Fibroblast of lung (primary cell): ENCODE measurements around the gene ZNF2. TPM values are rescaled to one million over a fixed set of nuclear protein-coding genes. Genes with fewer than 3 reads are reported as not detected.

Experiments used
- DNase-seq, 2 donors: peaks; one replicate each; pipeline versions ENCODE4 v3.0.0 to v3.0.0-alpha.2; 2010; ENCODE audit warnings: low read depth in 2 of 2
- H2AFZ ChIP-seq: 2 replicates; pipeline ENCODE4 v1.5.1; 2012; ENCODE audit warnings: low read length, control low read depth, inconsistent platforms
- H3K27ac ChIP-seq: 2 replicates; pipeline ENCODE4 v1.5.1; 2011; ENCODE audit warnings: low read length, control low read depth; ENCODE audit not compliant: insufficient read depth
- H3K27me3 ChIP-seq: 2 replicates; pipeline ENCODE4 v1.5.1; 2011; ENCODE audit warnings: mild to moderate bottlenecking, low read length; ENCODE audit not compliant: control insufficient read depth, insufficient read depth
- H3K36me3 ChIP-seq: 2 replicates; pipeline ENCODE4 v1.5.1; 2011; ENCODE audit warnings: low read length; ENCODE audit not compliant: control insufficient read depth, insufficient read depth
- H3K4me1 ChIP-seq: 2 replicates; pipeline ENCODE4 v1.5.1; 2011; ENCODE audit warnings: low read length; ENCODE audit not compliant: control insufficient read depth, insufficient read depth; ENCODE audit errors: extremely low read depth
- H3K4me2 ChIP-seq: 2 replicates; pipeline ENCODE4 v1.5.1; 2011; ENCODE audit warnings: low read length, control low read depth; ENCODE audit not compliant: insufficient read depth; ENCODE audit errors: extremely low read depth
- H3K4me3 ChIP-seq, 4 experiments: fragments of 200-600 bp in 1 of 4; sonication (generic) in 1 of 4; replicated peaks in 1 of 4; 2 replicates each; pipeline ENCODE4 v1.5.1; 2011 to 2016; ENCODE audit warnings: low read length in 4 of 4, low read depth in 3 of 4, mild to moderate bottlenecking in 3 of 4, control low read depth in 2 of 4, inconsistent platforms in 1 of 4, mixed read lengths in 1 of 4; ENCODE audit not compliant: insufficient read depth in 1 of 4; ENCODE audit errors: control extremely low read depth in 1 of 4
- H3K79me2 ChIP-seq: 2 replicates; pipeline ENCODE4 v1.5.1; 2012; ENCODE audit warnings: mild to moderate bottlenecking, low read length, inconsistent platforms; ENCODE audit not compliant: control insufficient read depth, insufficient read depth
- H3K9ac ChIP-seq: 2 replicates; pipeline ENCODE4 v1.5.1; 2011; ENCODE audit warnings: mild to moderate bottlenecking, low read length, control low read depth; ENCODE audit not compliant: insufficient read depth
- H3K9me3 ChIP-seq: 2 replicates; pipeline ENCODE4 v1.5.1; 2012; ENCODE audit warnings: low read depth, low read length; ENCODE audit not compliant: control insufficient read depth, insufficient read depth
- H4K20me1 ChIP-seq: 2 replicates; pipeline ENCODE4 v1.5.1; 2011; ENCODE audit warnings: low read length; ENCODE audit not compliant: control insufficient read depth, insufficient read depth; ENCODE audit errors: extremely low read depth
- EZH2 ChIP-seq: IDR thresholded peaks from 2 replicates; pipeline ENCODE4 v1.5.1; 2012; ENCODE audit warnings: low read length, control low read depth, mild to moderate bottlenecking; ENCODE audit errors: missing control alignments
- polyA plus RNA-seq, 2 donors: library from polyadenylated mRNA; depleted of rRNA in 1 of 2; stranded (reverse) in 1 of 2; unstranded in 1 of 2; fragments of >200 nt; gene quantifications; 2 replicates each; pipeline ENCODE4 v1.2.1, GENCODE V29; 2011 to 2012; ENCODE audit warnings: missing spikeins in 1 of 2
- total RNA-seq: library from RNA; depleted of rRNA; stranded (reverse); fragments of >200 nt; gene quantifications from 2 replicates; pipeline ENCODE4 v1.2.1, GENCODE V29; 2014
- TF ChIP-seq, protein P1 (sequence below), 2 donors: IDR thresholded peaks in 1 of 2; conservative IDR thresholded peaks in 1 of 2; 1 replicate in 1 of 2; 2 replicates in 1 of 2; pipeline ENCODE4 v1.5.1; 2011 to 2012; ENCODE audit warnings: low read length in 2 of 2, control low read depth in 1 of 2, inconsistent platforms in 1 of 2, low read depth in 1 of 2, mild to moderate bottlenecking in 1 of 2

The ZNF2 gene
- total and polyA plus RNA-seq, 2 donors (not counting 1 experiment from before 2014, with no cell fraction given) = 5.0 to 11.7 TPM

- peak; percentile 8 to 10 for DNase-seq
- H3K9me3 ChIP-seq = peaks cover 16% of the 10 kb centered on the region
Observed at GRCh38 chr2:95149397-95149984, 16.1 kb upstream of the ZNF2 start.

DNA sequence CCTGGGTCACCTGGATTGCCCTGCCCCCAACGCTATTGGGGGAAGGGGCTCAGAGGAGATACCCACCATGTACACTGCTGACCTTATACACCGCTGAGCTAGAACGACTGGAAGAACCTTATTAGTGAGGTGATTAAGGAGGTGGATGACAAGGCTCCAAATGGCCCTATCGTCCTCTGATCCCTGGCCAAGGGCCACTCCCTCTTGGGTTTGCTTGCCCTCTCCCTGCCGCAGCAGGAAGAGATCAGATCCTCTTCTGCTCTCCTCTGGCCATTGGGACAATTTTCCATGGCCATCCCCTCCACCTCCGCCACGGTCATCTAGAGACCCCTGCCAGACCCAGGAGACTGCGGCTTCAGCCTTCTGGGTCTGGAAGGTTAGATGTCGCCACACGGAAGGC is 7.2 kb upstream of the ZNF2 start:
- no peaks in the 10 kb centered on the region for H3K4me1 ChIP-seq
- peak overlapping the region; percentile 77 for H3K4me2 ChIP-seq
- peak overlapping the region; percentile 58 to 81 (median 68) for H3K4me3 ChIP-seq
- no peaks in the 10 kb centered on the region for H3K9me3 ChIP-seq
- no peak overlapping the region for H3K27ac ChIP-seq
- H3K27me3 ChIP-seq = no peaks in the 10 kb centered on the region
- peaks cover 2% of the 10 kb centered on the region for H4K20me1 ChIP-seq
- TF ChIP-seq, protein P1, sequence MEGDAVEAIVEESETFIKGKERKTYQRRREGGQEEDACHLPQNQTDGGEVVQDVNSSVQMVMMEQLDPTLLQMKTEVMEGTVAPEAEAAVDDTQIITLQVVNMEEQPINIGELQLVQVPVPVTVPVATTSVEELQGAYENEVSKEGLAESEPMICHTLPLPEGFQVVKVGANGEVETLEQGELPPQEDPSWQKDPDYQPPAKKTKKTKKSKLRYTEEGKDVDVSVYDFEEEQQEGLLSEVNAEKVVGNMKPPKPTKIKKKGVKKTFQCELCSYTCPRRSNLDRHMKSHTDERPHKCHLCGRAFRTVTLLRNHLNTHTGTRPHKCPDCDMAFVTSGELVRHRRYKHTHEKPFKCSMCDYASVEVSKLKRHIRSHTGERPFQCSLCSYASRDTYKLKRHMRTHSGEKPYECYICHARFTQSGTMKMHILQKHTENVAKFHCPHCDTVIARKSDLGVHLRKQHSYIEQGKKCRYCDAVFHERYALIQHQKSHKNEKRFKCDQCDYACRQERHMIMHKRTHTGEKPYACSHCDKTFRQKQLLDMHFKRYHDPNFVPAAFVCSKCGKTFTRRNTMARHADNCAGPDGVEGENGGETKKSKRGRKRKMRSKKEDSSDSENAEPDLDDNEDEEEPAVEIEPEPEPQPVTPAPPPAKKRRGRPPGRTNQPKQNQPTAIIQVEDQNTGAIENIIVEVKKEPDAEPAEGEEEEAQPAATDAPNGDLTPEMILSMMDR (conservative IDR thresholded peaks at IDR 0.05 in 1 of 2, IDR thresholded peaks at IDR 0.05 in 1 of 2; ENCODE audit: low read depth in 1 of 2, low read length in 2 of 2) = no peak
- TF ChIP-seq EZH2 = no peak
- H3K9ac ChIP-seq = no peak overlapping the region
- peaks cover 10% of the 10 kb centered on the region for H3K36me3 ChIP-seq
- no peaks in the 10 kb centered on the region for H3K79me2 ChIP-seq
- H2AFZ ChIP-seq = no peak overlapping the region
- DNase-seq = no peak

More at GRCh38 chr2:95149397-95149984, 16.1 kb upstream of the ZNF2 start:
- peaks cover 10% of the 10 kb centered on the region for H3K36me3 ChIP-seq
- TF ChIP-seq EZH2 = no peak
- TF ChIP-seq, protein P1 (conservative IDR thresholded peaks at IDR 0.05 in 1 of 2, IDR thresholded peaks at IDR 0.05 in 1 of 2; ENCODE audit: low read depth in 1 of 2, low read length in 2 of 2) = no peak
- H3K27me3 ChIP-seq = no peaks in the 10 kb centered on the region
- no peak overlapping the region for H3K4me2 ChIP-seq
- no peak overlapping the region for H3K4me3 ChIP-seq
- no peaks in the 10 kb centered on the region for H3K4me1 ChIP-seq
- H4K20me1 ChIP-seq = no peaks in the 10 kb centered on the region
- H3K79me2 ChIP-seq = no peaks in the 10 kb centered on the region
- no peak overlapping the region for H3K27ac ChIP-seq
- H2AFZ ChIP-seq = no peak overlapping the region
- no peak overlapping the region for H3K9ac ChIP-seq

DNA sequence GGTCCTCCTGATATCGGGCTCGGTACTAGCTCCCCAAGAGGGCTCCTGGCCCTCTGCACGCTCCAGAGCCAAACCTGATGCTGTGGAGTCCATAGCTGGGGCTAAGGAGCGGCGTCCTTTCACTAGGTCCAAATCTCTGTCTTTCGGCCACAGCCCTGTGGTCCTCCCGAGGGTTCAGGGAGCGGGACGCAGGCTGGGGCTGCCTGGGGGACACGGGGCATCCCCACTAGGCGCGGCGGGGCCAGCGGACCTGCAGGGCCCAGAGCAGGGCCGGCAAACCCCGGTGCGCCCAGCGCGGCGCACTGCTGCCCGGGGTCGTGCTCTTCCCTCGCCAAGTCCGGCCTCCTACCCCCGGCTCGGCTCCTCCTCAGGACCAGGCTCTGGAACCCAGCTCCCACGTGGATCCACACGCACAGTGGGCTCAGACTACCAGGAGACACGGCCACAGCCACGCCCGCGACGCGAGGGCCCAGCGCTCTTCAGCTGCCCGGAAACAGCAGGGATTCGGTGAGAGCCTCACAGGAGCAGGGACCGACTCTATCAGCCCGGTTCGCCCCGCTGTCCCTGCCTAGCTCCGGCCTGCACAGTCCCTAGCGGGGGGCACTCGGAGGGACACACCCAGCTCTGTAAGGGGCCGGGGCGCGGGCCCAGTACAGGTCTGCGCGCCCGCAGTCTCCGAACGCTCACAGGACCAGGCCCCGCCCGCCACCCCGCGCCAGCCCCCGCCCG is 6.6 kb upstream of the ZNF2 start:
- H3K4me2 ChIP-seq = peak overlapping the region; percentile 77
- no peak for TF ChIP-seq EZH2
- TF ChIP-seq, protein P1 (conservative IDR thresholded peaks at IDR 0.05 in 1 of 2, IDR thresholded peaks at IDR 0.05 in 1 of 2; ENCODE audit: low read depth in 1 of 2, low read length in 2 of 2) = no peak
- H2AFZ ChIP-seq = peak overlapping the region; percentile 77
- no peaks in the 10 kb centered on the region for H3K79me2 ChIP-seq
- H3K9ac ChIP-seq = peak overlapping the region; percentile 59
- H3K9me3 ChIP-seq = no peaks in the 10 kb centered on the region
- H3K27ac ChIP-seq = peak overlapping the region; percentile 46
- peak; percentile 40 to 54 for DNase-seq
- peak overlapping the region; percentile 58 to 81 (median 68) for H3K4me3 ChIP-seq
- H3K4me1 ChIP-seq = no peaks in the 10 kb centered on the region
- peaks cover 10% of the 10 kb centered on the region for H3K36me3 ChIP-seq
- peaks cover 2% of the 10 kb centered on the region for H4K20me1 ChIP-seq
- H3K27me3 ChIP-seq = no peaks in the 10 kb centered on the region
